GM13977 (cell line): Measurements from ENCODE around the gene CDR2.

ENCODE experiments used
- DNase-seq: peaks from one replicate; pipeline ENCODE4 v3.0.0; 2012; ENCODE audit warnings: low spot score
- CTCF ChIP-seq: IDR thresholded peaks from 2 replicates; pipeline ENCODE4 v1.5.1; 2012; ENCODE audit warnings: mild to moderate bottlenecking, control low read depth; ENCODE audit not compliant: insufficient read depth; ENCODE audit errors: extremely low read depth, missing control alignments
- in situ Hi-C: fragments of 300-500 bp; cut with MboI; formaldehyde crosslinking; loops from one replicate; pipeline ENCODE4 v1.12.0; 2022; ENCODE audit warnings: low sequenced_read_pairs, low pct_unique_long_range_greater_than_20kb, mixed read lengths, inconsistent platforms; ENCODE audit not compliant: unreplicated experiment

CDR2 gene

GRCh38 chr16:22380529-22380928 is 6.1 kb upstream of the CDR2 start:
- DNase-seq, result no peak
- in situ Hi-C loops, result no loop called here
- no peak for TF ChIP-seq CTCF

GRCh38 chr16:22379656-22380055 is 5.2 kb upstream of the CDR2 start:
- in situ Hi-C loops, result no loop called here
- no peak for TF ChIP-seq CTCF
- no peak for DNase-seq

- in situ Hi-C loops, result no loop called here
- DNase-seq, result no peak
- TF ChIP-seq CTCF, result no peak
Measured at GRCh38 chr16:22375963-22376640, 1.7 kb upstream of the CDR2 start.

- in situ Hi-C loops, result no loop called here
- DNase-seq, result no peak
- TF ChIP-seq CTCF, result no peak
Measured at GRCh38 chr16:22375117-22375962, 921 bp upstream of the CDR2 start.

- no peak for TF ChIP-seq CTCF
- peak; percentile 20 for DNase-seq
- in situ Hi-C loops, result no loop called here
Measured at GRCh38 chr16:22373662-22374310, 633 bp downstream of the CDR2 start.

GRCh38 chr16:22372882-22373661 is 1.3 kb downstream of the CDR2 start:
- no peak for DNase-seq
- in situ Hi-C loops, result no loop called here
- no peak for TF ChIP-seq CTCF
